ENCODE data around the gene NOVA2. TPM values are rescaled to one million over a fixed set of nuclear protein-coding genes. Genes with fewer than 3 reads are reported as not detected.

NOVA2 gene
- total RNA-seq, 4 donors from 2014 or later, result 1.5 to 3.6 (median 2.6) TPM

- TF ChIP-seq CTCF (IDR thresholded peaks at IDR 0.05), result no peak
- TF ChIP-seq POLR2A (IDR thresholded peaks at IDR 0.05), result no peak
- WGBS, 2 donors, result 48 to 60% methylated on average over 10 of the region's 10 CpGs
- Histone ChIP-seq H3K4me1 (peaks cover 31 to 34% of the 10 kb centered on the region in 2 donors), H3K36me3 (peaks cover 5 to 9% of the 10 kb centered on the region in 2 donors), H3K9me3 (no peaks in the 10 kb centered on the region), H3K27me3 (no peaks in the 10 kb centered on the region), H3K27ac (peak overlapping the region; percentile 76 to 92 (median 89)), H3K4me3 (replicated peaks in 1 of 3) (peak overlapping the region in 2 of 3 donors; percentile 25 to 73)
- intact Hi-C loops (cut with DNase I), result no loop called here
- DNase-seq, result no peak
Measured at GRCh38 chr19:45887200-45887710, 86.4 kb downstream of the NOVA2 start.

- Histone ChIP-seq H3K4me3 (replicated peaks in 1 of 3) (peak overlapping the region; percentile 25 to 73 (median 48)), H3K4me1 (peaks cover 31 to 34% of the 10 kb centered on the region in 2 donors), H3K27ac (peak overlapping the region; percentile 76 to 92 (median 89)), H3K27me3 (no peaks in the 10 kb centered on the region), H3K9me3 (no peaks in the 10 kb centered on the region), H3K36me3 (peaks cover 5 to 9% of the 10 kb centered on the region in 2 donors)
- TF ChIP-seq CTCF (IDR thresholded peaks at IDR 0.05) (peak in 1 of 6 experiments; percentile 14), POLR2A (IDR thresholded peaks at IDR 0.05) (peak in 1 of 2 donors; percentile 76)
- DNase-seq, result peak; percentile 89 to 90
- intact Hi-C loops (cut with DNase I), result no loop called here
- WGBS, 2 donors, result 1% methylated on average over 13 to 15 of the region's 32 CpGs
Measured at GRCh38 chr19:45886427-45887199, 87.1 kb downstream of the NOVA2 start.

- H3K27me3 ChIP-seq, result no peaks in the 10 kb centered on the region
- TF ChIP-seq CTCF (IDR thresholded peaks at IDR 0.05) (peak in 2 of 6 experiments; percentile 14 to 21), POLR2A (IDR thresholded peaks at IDR 0.05) (peak; percentile 26 to 91)
- H3K4me1 ChIP-seq, result peaks cover 31 to 34% of the 10 kb centered on the region in 2 donors
- peak within 1 kb of the TSS; percentile 41 to 73 (median 48) for H3K4me3 ChIP-seq (replicated peaks in 1 of 3)
- DNase-seq, result peak; percentile 93
- intact Hi-C loops (cut with DNase I), result no loop called here
- no peaks in the 10 kb centered on the region for H3K9me3 ChIP-seq
- WGBS, 2 donors, result 0% methylated on average over 9 to 10 of the region's 107 CpGs
- peaks cover 5 to 9% of the 10 kb centered on the region in 2 donors for H3K36me3 ChIP-seq
- peak within 1 kb of the TSS; percentile 76 to 92 (median 89) for H3K27ac ChIP-seq
Measured at GRCh38 chr19:45885556-45886426, 87.9 kb downstream of the NOVA2 start, which contains the start of gene IRF2BP1. Gene IRF2BP1, minus strand, starts transcription at chr19:45886141. Its CDS starts 367 bp downstream, at chr19:45885774.

GRCh38 chr19:45884682-45885555 is 88.7 kb downstream of the NOVA2 start:
- Histone ChIP-seq H3K36me3 (peaks cover 5 to 9% of the 10 kb centered on the region in 2 donors), H3K27me3 (no peaks in the 10 kb centered on the region), H3K4me1 (peaks cover 31 to 34% of the 10 kb centered on the region in 2 donors), H3K27ac (peak overlapping the region in 2 of 3 donors; percentile 31 to 92), H3K9me3 (no peaks in the 10 kb centered on the region), H3K4me3 (replicated peaks in 1 of 3) (peak overlapping the region; percentile 41 to 73 (median 48))
- intact Hi-C loops (cut with DNase I), result loop anchor here (5.0 kb wide), 1 partner anchor 68 kb away; the partner anchor contains the start of gene RSPH6A
- no peak for DNase-seq
- WGBS, 2 donors, result 65 to 82% methylated on average over 12 to 27 of the region's 72 CpGs
- TF ChIP-seq CTCF (IDR thresholded peaks at IDR 0.05) (no peak), POLR2A (IDR thresholded peaks at IDR 0.05) (no peak)

Measured in thyroid gland (tissue), 4 donors.